Stimulated activated CD8-positive, alpha-beta memory T cell treated with anti-CD3 and anti-CD28 coated beads, Interleukin-7, amount 100 ng/mL, for 1 hour (primary cell): ENCODE data around the gene LEMD2.

Source experiments
- DNase-seq, 2 donors: peaks; one replicate each; pipeline ENCODE4 v3.0.0-alpha.2; 2020; ENCODE audit warnings: low read depth in 2 of 2

LEMD2 gene

GRCh38 chr6:33738879-33739278, 50.1 kb downstream of the LEMD2 start:
- no peak for DNase-seq

GRCh38 chr6:33738153-33738552, 50.8 kb downstream of the LEMD2 start:
- no peak for DNase-seq

GRCh38 chr6:33737267-33738026, 51.5 kb downstream of the LEMD2 start:
- no peak for DNase-seq

- no peak for DNase-seq
Observed at GRCh38 chr6:33735216-33735615, 53.7 kb downstream of the LEMD2 start.

- DNase-seq = no peak
Observed at GRCh38 chr6:33733709-33734007, 55.3 kb downstream of the LEMD2 start.

GRCh38 chr6:33732817-33733708, 55.9 kb downstream of the LEMD2 start:
- no peak for DNase-seq

- DNase-seq = no peak
Observed at GRCh38 chr6:33732385-33732784, 56.5 kb downstream of the LEMD2 start.

- no peak for DNase-seq
Observed at GRCh38 chr6:33731751-33732282, 57.1 kb downstream of the LEMD2 start.

- no peak for DNase-seq
Observed at GRCh38 chr6:33731035-33731434, 57.9 kb downstream of the LEMD2 start.

GRCh38 chr6:33730611-33731010, 58.3 kb downstream of the LEMD2 start:
- DNase-seq = no peak

GRCh38 chr6:33729059-33729458, 59.9 kb downstream of the LEMD2 start:
- DNase-seq = no peak

GRCh38 chr6:33728438-33728837, 60.5 kb downstream of the LEMD2 start:
- no peak for DNase-seq

- no peak for DNase-seq
Observed at GRCh38 chr6:33727932-33728331, 61.0 kb downstream of the LEMD2 start.

GRCh38 chr6:33727126-33727525, 61.8 kb downstream of the LEMD2 start:
- no peak for DNase-seq

GRCh38 chr6:33726696-33727095, 62.2 kb downstream of the LEMD2 start:
- no peak for DNase-seq

- DNase-seq = no peak
Observed at GRCh38 chr6:33725891-33726673, 62.8 kb downstream of the LEMD2 start.

- DNase-seq = no peak
Observed at GRCh38 chr6:33725222-33725621, 63.7 kb downstream of the LEMD2 start.

GRCh38 chr6:33724102-33725023, 64.6 kb downstream of the LEMD2 start:
- DNase-seq = no peak

GRCh38 chr6:33723371-33724085, 65.4 kb downstream of the LEMD2 start:
- DNase-seq = no peak

- no peak for DNase-seq
Observed at GRCh38 chr6:33722103-33722623, 66.8 kb downstream of the LEMD2 start.
